Measurements from ENCODE around the gene UBL4A.

- TF ChIP-seq POLR2AphosphoS5 (IDR thresholded peaks at IDR 0.05), result no peak
- TF ChIP-seq CTCF (IDR thresholded peaks at IDR 0.05), result no peak
- TF ChIP-seq POLR2A (IDR thresholded peaks at IDR 0.05), result no peak
These were observed 42.9 kb downstream of the UBL4A start for GRCh38 chrX:154443479-154443910.

All from suprapubic skin (tissue), 4 donors.